Mucosa of descending colon (tissue), 3 donors: ENCODE results near the gene TST. TPM values are rescaled to one million over a fixed set of nuclear protein-coding genes. Genes with fewer than 3 reads are reported as not detected.

Experiments
- ATAC-seq: fragments of 200-7000 bp; cut with Tn5 transposase; one replicate; pipeline ENCODE4 v1.9.1; 2020; ENCODE audit warnings: mild to moderate bottlenecking, moderate library complexity
- DNase-seq, 3 donors: peaks; one replicate each; pipeline ENCODE4 v3.0.0-alpha.2; 2020
- H3K36me3 ChIP-seq: fragments of 200-600 bp; one replicate; pipeline ENCODE4 v1.8.0; 2021; ENCODE audit warnings: low read depth, mild to moderate bottlenecking
- H3K4me1 ChIP-seq: fragments of 200-600 bp; one replicate; pipeline ENCODE4 v1.8.0; 2021; ENCODE audit warnings: low read depth, mild to moderate bottlenecking
- H3K4me3 ChIP-seq: fragments of 200-600 bp; one replicate; pipeline ENCODE4 v1.8.0; 2021; ENCODE audit warnings: mild to moderate bottlenecking
- H3K9me3 ChIP-seq: fragments of 200-600 bp; one replicate; pipeline ENCODE4 v1.8.0; 2021; ENCODE audit warnings: mild to moderate bottlenecking
- intact Hi-C, 2 donors: fragments of 100-400 bp; cut with DNase I in 1 of 2; cut with micrococcal nuclease in 1 of 2; formaldehyde crosslinking; loops; one replicate each; pipeline versions ENCODE4 v1.11.0 to v1.11.1; 2022; cut with DNase I, micrococcal nuclease
- total RNA-seq, 3 donors: library from RNA; stranded (reverse); fragmentation: NEBNext Ultra II Directional in 2 of 3; extraction: Animal tissue kit (Norgen Biotek cat#: 25700) in 2 of 3; gene quantifications; one replicate each; pipeline versions ENCODE4 v1.2.1 to v1.2.4, GENCODE V29; 2021 to 2023
- TF ChIP-seq, protein P1 (sequence below): fragments of 200-600 bp; IDR thresholded peaks from one replicate; pipeline ENCODE4 v1.8.0; 2022; ENCODE audit warnings: antibody characterized with exemption, mild to moderate bottlenecking
- donor health status: DM: no; HTN: no; CAD: no; lungs with moderate emphysema.
- donor health status: DM: no; HTN: no; CAD: no.
- donor health status: DM: no; HTN: yes; CAD: no.

Gene TST
- total RNA-seq, 3 donors from 2014 or later, result 170 to 494 (median 337) TPM

GRCh38 chr22:37064553-37064952 lies 45.3 kb upstream of the TST start:
- intact Hi-C loops, result no loop called here
- no peak for DNase-seq
- ATAC-seq, result no peak
- Histone ChIP-seq H3K4me3 (no peak overlapping the region), H3K4me1 (peaks cover 12% of the 10 kb centered on the region), H3K9me3 (no peaks in the 10 kb centered on the region), H3K36me3 (no peaks in the 10 kb centered on the region)
- TF ChIP-seq, protein P1, sequence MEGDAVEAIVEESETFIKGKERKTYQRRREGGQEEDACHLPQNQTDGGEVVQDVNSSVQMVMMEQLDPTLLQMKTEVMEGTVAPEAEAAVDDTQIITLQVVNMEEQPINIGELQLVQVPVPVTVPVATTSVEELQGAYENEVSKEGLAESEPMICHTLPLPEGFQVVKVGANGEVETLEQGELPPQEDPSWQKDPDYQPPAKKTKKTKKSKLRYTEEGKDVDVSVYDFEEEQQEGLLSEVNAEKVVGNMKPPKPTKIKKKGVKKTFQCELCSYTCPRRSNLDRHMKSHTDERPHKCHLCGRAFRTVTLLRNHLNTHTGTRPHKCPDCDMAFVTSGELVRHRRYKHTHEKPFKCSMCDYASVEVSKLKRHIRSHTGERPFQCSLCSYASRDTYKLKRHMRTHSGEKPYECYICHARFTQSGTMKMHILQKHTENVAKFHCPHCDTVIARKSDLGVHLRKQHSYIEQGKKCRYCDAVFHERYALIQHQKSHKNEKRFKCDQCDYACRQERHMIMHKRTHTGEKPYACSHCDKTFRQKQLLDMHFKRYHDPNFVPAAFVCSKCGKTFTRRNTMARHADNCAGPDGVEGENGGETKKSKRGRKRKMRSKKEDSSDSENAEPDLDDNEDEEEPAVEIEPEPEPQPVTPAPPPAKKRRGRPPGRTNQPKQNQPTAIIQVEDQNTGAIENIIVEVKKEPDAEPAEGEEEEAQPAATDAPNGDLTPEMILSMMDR, result no peak

DNA sequence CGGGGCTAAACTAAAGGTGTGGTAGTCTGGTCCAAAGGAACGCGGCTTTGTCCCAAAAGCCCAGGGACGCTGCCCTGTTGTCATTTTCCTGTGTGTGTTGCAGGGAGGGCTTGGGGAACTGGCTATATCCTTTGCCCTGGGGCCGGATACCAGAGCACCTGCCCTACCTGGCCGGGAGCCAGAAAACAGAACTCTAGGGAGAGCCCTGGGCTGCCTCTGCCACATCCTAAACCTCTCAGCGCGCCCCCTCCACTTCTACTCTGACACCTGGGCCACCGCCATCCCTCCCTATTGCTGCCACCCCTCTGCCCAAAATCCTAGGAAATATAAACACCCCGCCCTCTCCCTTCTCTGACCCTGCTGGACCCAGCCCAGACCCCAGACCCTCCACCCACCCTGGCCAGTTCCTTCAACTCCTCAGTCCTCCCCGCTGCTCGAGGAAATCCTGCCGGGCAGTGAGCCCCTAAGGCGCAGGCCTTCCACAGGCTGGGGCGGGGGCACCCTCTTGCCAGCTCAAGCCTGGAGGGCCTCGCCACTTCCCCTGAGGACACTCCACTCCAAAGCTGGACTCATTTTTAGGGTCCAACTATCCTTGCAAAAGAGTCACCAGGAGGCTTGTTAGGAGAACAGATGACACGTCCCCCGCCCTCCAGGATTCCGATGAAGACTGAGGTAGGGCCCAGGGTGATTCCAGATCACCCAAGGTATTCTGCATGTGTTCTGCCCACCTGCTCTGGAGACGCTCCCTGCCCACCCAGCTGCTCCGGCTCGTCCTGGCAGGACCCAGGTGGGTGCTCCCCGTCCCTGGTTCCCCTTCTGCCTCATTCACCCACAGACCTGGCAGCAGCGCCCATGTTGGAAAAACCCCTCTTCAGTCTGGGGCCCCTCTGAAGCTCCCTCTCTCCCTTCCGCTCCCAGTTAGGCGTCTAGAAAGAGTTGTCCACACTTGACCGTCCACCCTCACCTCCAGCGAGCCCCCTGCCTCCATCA lies 44.5 kb upstream of the TST start:
- no peaks in the 10 kb centered on the region for H3K36me3 ChIP-seq
- ATAC-seq (peak; percentile 62), DNase-seq (peak in 2 of 3 donors; percentile 53 to 67)
- TF ChIP-seq, protein P1, result no peak
- no peak overlapping the region for H3K4me3 ChIP-seq
- peaks cover 8% of the 10 kb centered on the region for H3K4me1 ChIP-seq
- H3K9me3 ChIP-seq, result no peaks in the 10 kb centered on the region
- intact Hi-C loops, result no loop called here

DNA sequence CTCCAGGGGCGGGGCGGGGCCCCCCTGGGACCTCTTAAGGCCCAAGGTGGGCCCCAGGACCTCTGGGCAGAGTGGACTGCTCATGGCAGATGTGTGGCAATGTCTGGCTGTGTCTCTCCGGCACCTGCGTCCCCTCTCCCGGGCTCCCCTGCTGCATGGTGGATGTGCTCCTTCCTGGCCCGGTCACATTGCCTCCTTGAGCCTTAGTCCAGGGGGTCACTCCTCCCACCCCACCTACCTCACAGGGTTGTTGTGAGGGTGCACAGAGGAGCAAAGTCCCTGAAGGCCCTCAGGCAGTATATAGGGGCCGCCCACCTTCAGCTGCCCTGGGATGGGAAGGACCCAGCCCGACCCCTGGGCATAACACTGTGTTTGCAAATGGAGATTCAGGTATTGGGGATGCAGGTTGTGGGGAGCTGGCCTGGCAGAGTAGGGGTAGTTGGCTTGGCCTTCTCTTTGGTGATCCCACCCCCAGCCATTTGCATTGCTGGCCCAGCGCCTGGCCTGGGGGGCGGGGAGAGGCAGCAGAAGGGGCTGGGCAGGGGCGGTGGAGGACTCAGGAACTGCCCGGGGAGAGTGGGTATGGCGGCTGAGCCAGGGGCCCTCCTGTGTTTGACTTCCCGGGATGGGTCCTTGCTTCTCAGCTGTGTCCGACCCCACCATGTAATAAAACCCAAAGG lies 43.6 kb upstream of the TST start:
- no peak for DNase-seq

GRCh38 chr22:37062376-37062675 lies 43.1 kb upstream of the TST start:
- Histone ChIP-seq H3K36me3 (no peaks in the 10 kb centered on the region), H3K9me3 (no peaks in the 10 kb centered on the region), H3K4me1 (peaks cover 6% of the 10 kb centered on the region), H3K4me3 (no peak overlapping the region)
- TF ChIP-seq, protein P1, result no peak
- intact Hi-C loops, result no loop called here
- no peak for DNase-seq
- no peak for ATAC-seq

More for the DNA sequence above, 43.6 kb upstream of the TST start:
- no peaks in the 10 kb centered on the region for H3K9me3 ChIP-seq
- intact Hi-C loops, result no loop called here
- H3K36me3 ChIP-seq, result no peaks in the 10 kb centered on the region
- H3K4me3 ChIP-seq, result no peak overlapping the region
- TF ChIP-seq, protein P1, result no peak
- no peak for ATAC-seq
- H3K4me1 ChIP-seq, result peaks cover 6% of the 10 kb centered on the region

- TF ChIP-seq, protein P1, result no peak
- DNase-seq, result no peak
- no peak for ATAC-seq
- Histone ChIP-seq H3K36me3 (no peaks in the 10 kb centered on the region), H3K9me3 (no peaks in the 10 kb centered on the region), H3K4me3 (no peak overlapping the region), H3K4me1 (peaks cover 6% of the 10 kb centered on the region)
- intact Hi-C loops, result no loop called here
Observed at GRCh38 chr22:37061611-37062375, 42.5 kb upstream of the TST start.
